Activated naive CD8-positive, alpha-beta T cell treated with anti-CD3 and anti-CD28 coated beads, Interleukin-2, amount 10 ng/mL, durations not matched to agents 7 days and 5 days (primary cell): Measurements from ENCODE around the gene STH. TPM values are rescaled to one million over a fixed set of nuclear protein-coding genes. Genes with fewer than 3 reads are reported as not detected.

Source experiments
- ATAC-seq: fragments of 150-1000 bp; cut with Tn5 transposase; one replicate; pipeline ENCODE4 v1.10.0; 2021; ENCODE audit warnings: low read depth, moderate library complexity
- POLR2A ChIA-PET: fragments of 350-600 bp; sonication (Branson Sonifier 250); formaldehyde crosslinking; loops from one replicate; lab custom pipeline; 2021; ENCODE audit warnings: antibody characterized with exemption; lab: Charles Lee
- DNase-seq: peaks from one replicate; pipeline ENCODE4 v3.0.0; 2021
- H3K27ac Mint-ChIP-seq: one replicate; pipeline ENCODE4 v1.8.0; 2022; ENCODE audit warnings: mild to moderate bottlenecking, mixed read lengths
- H3K27me3 Mint-ChIP-seq: one replicate; pipeline ENCODE4 v1.8.0; 2022; ENCODE audit warnings: mild to moderate bottlenecking, moderate library complexity, mixed read lengths
- H3K36me3 Mint-ChIP-seq: one replicate; pipeline ENCODE4 v1.8.0; 2021; ENCODE audit warnings: mild to moderate bottlenecking, mixed read lengths
- H3K4me1 Mint-ChIP-seq: one replicate; pipeline ENCODE4 v1.8.0; 2021; ENCODE audit warnings: mixed read lengths
- H3K4me3 Mint-ChIP-seq: one replicate; pipeline ENCODE4 v1.8.0; 2022; ENCODE audit warnings: mild to moderate bottlenecking, moderate library complexity, mixed read lengths
- H3K9me3 Mint-ChIP-seq: one replicate; pipeline ENCODE4 v1.8.0; 2021; ENCODE audit warnings: mixed read lengths
- total RNA-seq, 2 experiments: library from RNA; stranded (reverse); gene quantifications; one replicate each; pipeline ENCODE4 v1.2.3, GENCODE V29; 2021

STH gene
- total RNA-seq, 2 experiments from 2014 or later, result not detected

DNA sequence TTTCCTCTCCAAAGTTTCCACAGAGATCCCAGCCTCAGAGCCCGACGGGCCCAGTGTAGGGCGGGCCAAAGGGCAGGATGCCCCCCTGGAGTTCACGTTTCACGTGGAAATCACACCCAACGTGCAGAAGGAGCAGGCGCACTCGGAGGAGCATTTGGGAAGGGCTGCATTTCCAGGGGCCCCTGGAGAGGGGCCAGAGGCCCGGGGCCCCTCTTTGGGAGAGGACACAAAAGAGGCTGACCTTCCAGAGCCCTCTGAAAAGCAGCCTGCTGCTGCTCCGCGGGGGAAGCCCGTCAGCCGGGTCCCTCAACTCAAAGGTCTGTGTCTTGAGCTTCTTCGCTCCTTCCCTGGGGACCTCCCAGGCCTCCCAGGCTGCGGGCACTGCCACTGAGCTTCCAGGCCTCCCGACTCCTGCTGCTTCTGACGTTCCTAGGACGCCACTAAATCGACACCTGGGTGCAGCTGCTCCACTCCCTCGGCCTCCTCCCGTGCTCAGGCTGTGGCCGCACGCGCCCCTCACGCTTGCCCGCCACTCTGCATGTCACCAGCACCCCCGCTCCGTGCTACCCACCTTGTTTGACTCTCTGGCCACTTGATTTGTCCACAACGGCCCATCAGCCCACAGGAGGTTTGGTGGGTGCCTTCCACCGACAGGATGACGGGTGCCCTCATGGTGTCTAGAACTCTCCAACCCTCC is 15.3 kb upstream of the STH start:
- peaks cover 2% of the 10 kb centered on the region for H3K4me1 Mint-ChIP-seq
- no peak for DNase-seq
- POLR2A ChIA-PET, result no interaction called here
- no peak overlapping the region for H3K4me3 Mint-ChIP-seq
- no peak for ATAC-seq
- H3K36me3 Mint-ChIP-seq, result no peaks in the 10 kb centered on the region
- H3K27me3 Mint-ChIP-seq, result peaks cover 3% of the 10 kb centered on the region
- H3K9me3 Mint-ChIP-seq, result no peaks in the 10 kb centered on the region
- no peak overlapping the region for H3K27ac Mint-ChIP-seq

DNA sequence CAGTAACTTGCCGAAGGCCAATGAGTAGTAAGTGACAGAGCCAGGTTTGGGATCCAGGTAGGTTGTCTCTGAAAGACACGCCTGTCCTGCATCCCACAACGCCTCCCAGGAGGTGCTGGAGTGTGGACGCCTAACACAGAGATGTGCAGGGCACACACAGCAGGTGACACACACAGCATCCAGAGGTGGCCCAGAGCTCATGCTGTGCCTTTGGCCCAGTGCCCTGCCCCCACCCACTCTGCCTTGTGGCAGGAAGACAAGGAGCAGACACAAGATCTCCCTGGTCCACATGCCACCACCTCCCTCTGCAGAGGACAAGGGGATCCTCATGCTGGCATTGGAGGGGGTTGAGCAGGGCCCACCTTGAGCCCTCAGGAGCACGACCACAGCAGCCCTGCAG is 14.7 kb upstream of the STH start:
- H3K27ac Mint-ChIP-seq, result no peak overlapping the region
- peaks cover 2% of the 10 kb centered on the region for H3K4me1 Mint-ChIP-seq
- H3K27me3 Mint-ChIP-seq, result peaks cover 3% of the 10 kb centered on the region
- POLR2A ChIA-PET, result no interaction called here
- no peak for DNase-seq
- H3K9me3 Mint-ChIP-seq, result no peaks in the 10 kb centered on the region
- H3K4me3 Mint-ChIP-seq, result no peak overlapping the region
- no peak for ATAC-seq
- H3K36me3 Mint-ChIP-seq, result no peaks in the 10 kb centered on the region

DNA sequence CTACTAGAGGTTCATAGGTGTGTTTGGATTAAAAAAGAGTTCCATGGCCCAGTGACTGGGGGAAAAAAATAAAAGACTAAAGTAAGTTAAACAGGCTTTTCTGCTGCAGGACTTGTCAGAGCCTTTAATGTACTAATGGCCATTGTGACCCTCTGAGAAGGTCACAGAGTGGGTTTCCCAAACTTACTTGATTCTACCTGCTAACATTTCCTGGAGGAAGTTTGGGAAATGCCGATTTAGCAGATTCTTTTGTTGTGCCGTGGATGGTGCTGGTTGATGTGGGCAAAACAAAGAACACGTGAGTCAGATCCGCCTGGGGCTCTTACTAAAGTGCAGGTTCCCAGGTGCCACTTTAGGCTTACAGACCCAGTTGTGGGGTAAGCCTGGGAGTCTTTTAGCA is 13.6 kb upstream of the STH start:
- DNase-seq (no peak), ATAC-seq (no peak)
- no peak overlapping the region for H3K4me3 Mint-ChIP-seq
- POLR2A ChIA-PET, result no interaction called here
- H3K27ac Mint-ChIP-seq, result no peak overlapping the region
- no peaks in the 10 kb centered on the region for H3K9me3 Mint-ChIP-seq
- no peaks in the 10 kb centered on the region for H3K36me3 Mint-ChIP-seq
- H3K27me3 Mint-ChIP-seq, result peaks cover 3% of the 10 kb centered on the region
- H3K4me1 Mint-ChIP-seq, result peaks cover 2% of the 10 kb centered on the region

DNA sequence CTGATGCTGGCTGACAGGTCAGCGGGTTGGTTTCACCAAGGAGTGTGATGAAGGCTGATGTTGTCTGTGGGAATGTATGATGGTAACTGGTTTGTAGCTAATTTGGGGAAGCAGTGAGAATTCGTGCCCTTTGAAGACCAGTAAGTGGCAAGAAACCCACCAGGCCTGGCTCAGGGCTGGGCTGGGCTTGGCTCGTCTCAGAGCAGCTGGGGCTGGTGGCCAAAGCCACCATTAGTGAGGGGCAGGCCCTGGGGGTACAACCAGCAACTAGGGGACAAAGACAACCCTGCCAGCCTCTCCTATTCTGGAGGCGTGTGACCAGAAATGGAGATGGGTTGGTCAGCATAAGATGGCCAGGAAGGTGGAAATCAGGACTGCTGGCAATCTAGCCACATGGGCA is 13.0 kb upstream of the STH start:
- Mint-ChIP-seq H3K36me3 (no peaks in the 10 kb centered on the region), H3K4me3 (no peak overlapping the region), H3K27ac (no peak overlapping the region), H3K4me1 (peaks cover 2% of the 10 kb centered on the region), H3K9me3 (no peaks in the 10 kb centered on the region), H3K27me3 (no peaks in the 10 kb centered on the region)
- ATAC-seq (no peak), DNase-seq (no peak)
- POLR2A ChIA-PET, result no interaction called here

DNA sequence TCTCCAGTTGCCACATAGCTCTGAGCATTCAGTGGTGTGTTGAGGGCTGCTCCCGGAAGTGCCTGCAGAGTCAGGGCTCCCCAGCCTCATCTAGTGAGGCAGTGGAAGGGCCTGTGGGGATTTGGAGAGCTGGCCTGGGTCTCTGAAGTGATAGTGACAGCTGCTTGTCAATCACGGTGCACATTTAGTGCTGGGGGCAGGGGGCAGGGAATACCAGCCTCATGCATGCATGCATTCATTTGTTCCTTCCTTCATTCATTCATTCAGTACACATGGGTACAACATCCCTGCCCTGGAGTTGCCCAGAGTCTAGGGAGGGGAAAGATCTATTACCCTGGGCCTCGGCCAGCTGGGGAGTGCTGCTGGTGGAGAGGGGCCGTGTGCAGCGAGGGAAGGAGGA is 11.3 kb upstream of the STH start:
- H3K9me3 Mint-ChIP-seq, result no peaks in the 10 kb centered on the region
- peaks cover 2% of the 10 kb centered on the region for H3K4me1 Mint-ChIP-seq
- DNase-seq, result no peak
- POLR2A ChIA-PET, result no interaction called here
- no peaks in the 10 kb centered on the region for H3K36me3 Mint-ChIP-seq
- no peak for ATAC-seq
- no peak overlapping the region for H3K4me3 Mint-ChIP-seq
- peaks cover 2% of the 10 kb centered on the region for H3K27me3 Mint-ChIP-seq
- no peak overlapping the region for H3K27ac Mint-ChIP-seq

DNA sequence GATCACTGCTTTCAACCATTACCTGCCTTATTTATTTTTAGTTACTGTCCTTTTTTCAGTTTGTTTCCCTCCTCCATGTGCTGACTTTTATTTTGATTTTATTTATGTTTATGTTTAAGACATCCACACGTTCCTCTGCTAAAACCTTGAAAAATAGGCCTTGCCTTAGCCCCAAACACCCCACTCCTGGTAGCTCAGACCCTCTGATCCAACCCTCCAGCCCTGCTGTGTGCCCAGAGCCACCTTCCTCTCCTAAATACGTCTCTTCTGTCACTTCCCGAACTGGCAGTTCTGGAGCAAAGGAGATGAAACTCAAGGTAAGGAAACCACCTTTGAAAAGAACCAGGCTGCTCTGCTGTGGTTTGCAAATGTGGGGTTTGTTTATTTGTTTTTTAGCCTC is 9.3 kb upstream of the STH start:
- peaks cover 2% of the 10 kb centered on the region for H3K4me1 Mint-ChIP-seq
- H3K9me3 Mint-ChIP-seq, result no peaks in the 10 kb centered on the region
- H3K36me3 Mint-ChIP-seq, result no peaks in the 10 kb centered on the region
- no peak for DNase-seq
- no peak overlapping the region for H3K4me3 Mint-ChIP-seq
- H3K27me3 Mint-ChIP-seq, result peaks cover 2% of the 10 kb centered on the region
- POLR2A ChIA-PET, result no interaction called here
- no peak for ATAC-seq
- no peak overlapping the region for H3K27ac Mint-ChIP-seq

DNA sequence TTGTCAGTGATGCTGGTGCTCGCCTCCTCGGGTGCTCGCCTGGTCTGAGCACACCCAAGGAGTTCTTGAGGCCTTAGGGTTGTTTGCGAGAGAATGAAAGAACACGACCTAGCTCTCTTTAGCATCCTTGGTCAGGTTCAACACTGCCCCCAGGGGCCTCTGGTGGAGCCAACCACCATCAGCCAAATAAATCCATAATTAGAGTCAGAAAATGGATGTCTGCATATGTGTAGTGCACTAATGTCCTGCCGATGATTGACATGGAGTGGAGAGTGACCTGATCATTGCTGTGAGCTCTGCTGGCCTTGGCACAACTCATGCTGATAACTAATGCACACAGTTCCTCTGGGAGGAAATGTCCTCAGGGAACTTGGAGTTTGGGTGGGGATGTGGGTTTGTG is 8.2 kb upstream of the STH start:
- H3K9me3 Mint-ChIP-seq, result no peaks in the 10 kb centered on the region
- no peaks in the 10 kb centered on the region for H3K36me3 Mint-ChIP-seq
- no peak overlapping the region for H3K27ac Mint-ChIP-seq
- H3K27me3 Mint-ChIP-seq, result peaks cover 2% of the 10 kb centered on the region
- no peak for DNase-seq
- ATAC-seq, result no peak
- peaks cover under 1% of the 10 kb centered on the region for H3K4me1 Mint-ChIP-seq
- no peak overlapping the region for H3K4me3 Mint-ChIP-seq
- POLR2A ChIA-PET, result no interaction called here

DNA sequence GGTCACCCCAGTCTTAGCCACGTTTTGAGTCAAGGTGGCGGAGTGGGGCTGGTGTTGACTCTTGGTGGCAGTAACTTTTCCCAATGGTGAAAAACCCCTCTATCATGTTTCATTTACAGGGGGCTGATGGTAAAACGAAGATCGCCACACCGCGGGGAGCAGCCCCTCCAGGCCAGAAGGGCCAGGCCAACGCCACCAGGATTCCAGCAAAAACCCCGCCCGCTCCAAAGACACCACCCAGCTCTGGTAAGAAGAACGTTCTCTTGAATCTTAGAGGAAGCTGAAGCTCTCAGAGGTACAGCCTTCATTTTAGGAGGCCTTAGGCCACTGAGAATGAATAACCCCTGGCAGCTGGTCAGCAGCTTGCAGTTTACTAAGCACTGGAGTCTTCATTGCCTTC is 7.7 kb upstream of the STH start:
- no peaks in the 10 kb centered on the region for H3K9me3 Mint-ChIP-seq
- H3K36me3 Mint-ChIP-seq, result no peaks in the 10 kb centered on the region
- DNase-seq (no peak), ATAC-seq (no peak)
- no peak overlapping the region for H3K4me3 Mint-ChIP-seq
- POLR2A ChIA-PET, result no interaction called here
- H3K27me3 Mint-ChIP-seq, result peaks cover 2% of the 10 kb centered on the region
- H3K4me1 Mint-ChIP-seq, result no peaks in the 10 kb centered on the region
- no peak overlapping the region for H3K27ac Mint-ChIP-seq

DNA sequence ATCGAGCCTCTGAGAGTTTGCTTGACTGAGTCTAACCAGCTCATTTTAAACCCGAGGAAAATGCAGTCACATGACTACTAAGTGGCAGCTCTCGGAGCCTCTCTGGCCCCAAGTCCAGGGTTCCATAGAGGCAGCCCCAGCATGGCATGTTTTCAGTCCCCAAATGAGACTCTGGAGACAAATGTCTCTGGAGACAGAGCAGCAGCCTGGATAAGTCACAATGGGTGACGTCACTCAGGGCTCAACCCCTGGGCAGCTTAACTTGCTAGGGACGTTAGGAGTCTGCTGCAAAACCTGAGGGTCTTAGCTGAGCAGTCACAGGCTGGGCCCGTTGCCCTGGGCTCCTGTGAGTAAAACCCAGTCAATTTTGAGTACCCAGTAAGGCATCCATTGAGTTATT is 6.9 kb upstream of the STH start:
- Mint-ChIP-seq H3K36me3 (no peaks in the 10 kb centered on the region), H3K4me3 (no peak overlapping the region), H3K4me1 (no peaks in the 10 kb centered on the region), H3K27me3 (peaks cover 2% of the 10 kb centered on the region), H3K27ac (no peak overlapping the region), H3K9me3 (no peaks in the 10 kb centered on the region)
- POLR2A ChIA-PET, result no interaction called here
- DNase-seq (no peak), ATAC-seq (no peak)

DNA sequence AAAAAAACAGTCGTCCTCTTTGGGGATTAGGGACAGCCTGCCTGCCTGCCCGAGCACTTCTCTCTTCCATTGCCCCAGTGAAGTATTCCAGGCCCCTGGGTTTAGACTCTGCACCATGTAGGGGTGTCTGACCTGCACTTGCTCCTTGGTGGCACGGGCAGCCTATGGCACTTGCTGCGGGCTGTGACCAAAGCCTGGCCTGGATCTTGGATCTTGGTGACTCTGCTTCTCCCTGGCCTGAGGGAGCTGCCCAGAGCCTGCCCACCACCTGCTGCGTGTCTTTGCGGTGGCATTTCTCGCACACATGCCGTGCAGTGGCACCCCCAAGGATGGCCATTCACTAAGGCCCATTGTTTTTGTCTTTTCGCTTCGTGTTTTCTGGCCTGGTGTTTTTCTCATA is 6.1 kb upstream of the STH start:
- POLR2A ChIA-PET, result interaction anchor here (0.8 kb wide), 1 partner anchor 270 kb away, joined by 3 read pairs; no protein-coding TSS in a partner anchor
- no peak overlapping the region for H3K27ac Mint-ChIP-seq
- no peaks in the 10 kb centered on the region for H3K4me1 Mint-ChIP-seq
- no peak for DNase-seq
- no peaks in the 10 kb centered on the region for H3K36me3 Mint-ChIP-seq
- H3K4me3 Mint-ChIP-seq, result no peak overlapping the region
- H3K9me3 Mint-ChIP-seq, result no peaks in the 10 kb centered on the region
- H3K27me3 Mint-ChIP-seq, result peaks cover 2% of the 10 kb centered on the region
- no peak for ATAC-seq

DNA sequence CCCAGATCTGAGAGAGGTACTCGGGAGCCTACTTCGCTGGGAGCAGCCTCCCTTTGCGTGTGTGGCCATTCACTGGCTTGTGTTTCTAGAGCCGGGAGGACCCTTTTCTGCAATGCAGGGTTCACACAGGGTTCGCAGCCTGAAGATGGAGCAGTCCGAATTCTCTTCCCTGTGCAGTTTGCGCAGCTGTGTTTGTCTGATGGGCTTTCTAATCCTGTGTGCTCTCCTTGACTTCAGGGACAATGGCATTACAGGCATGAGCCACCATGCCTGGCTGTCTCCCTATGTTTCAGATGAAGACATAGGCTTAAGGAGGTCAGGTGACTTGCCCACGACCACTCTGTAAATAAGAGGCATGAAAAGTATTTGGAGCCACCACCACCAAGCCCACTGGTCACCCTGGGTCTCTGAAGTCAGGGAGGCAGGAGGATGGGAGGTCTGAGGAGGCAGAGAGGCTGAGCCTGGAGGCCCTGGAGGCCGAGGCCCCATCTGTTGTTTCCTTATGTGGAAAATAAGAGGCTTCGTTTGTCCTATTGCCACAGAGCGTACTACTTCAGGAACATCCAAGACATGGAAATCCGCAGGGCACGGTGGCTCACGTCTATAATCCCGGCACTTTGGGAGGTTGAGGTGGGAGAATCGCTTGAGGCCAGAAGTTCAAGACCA is 5.0 kb upstream of the STH start:
- peaks cover 2% of the 10 kb centered on the region for H3K27me3 Mint-ChIP-seq
- POLR2A ChIA-PET, result no interaction called here

DNA sequence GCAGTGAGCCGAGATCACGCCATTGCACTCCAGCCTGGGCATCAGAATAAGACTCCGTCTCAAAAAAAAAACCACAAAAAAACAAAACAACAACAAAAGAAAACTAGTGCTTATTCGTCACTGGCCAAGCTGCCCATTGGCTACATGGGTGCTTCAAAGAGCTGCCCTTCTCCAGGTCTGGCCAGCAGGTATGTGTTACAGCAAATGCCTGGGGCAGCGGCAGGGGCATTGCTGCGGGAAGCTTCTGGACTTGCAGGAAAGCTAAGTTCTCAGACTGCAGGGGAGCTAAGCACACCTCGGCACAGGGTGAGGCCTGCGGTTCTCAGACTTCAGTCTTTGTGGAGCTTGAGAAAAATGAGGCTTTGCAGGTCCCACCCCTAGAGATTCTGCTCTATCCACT is 4.1 kb upstream of the STH start:
- POLR2A ChIA-PET, result interaction anchor here (0.5 kb wide), 1 partner anchor 22 kb away, joined by 3 read pairs; no protein-coding TSS in a partner anchor
- Mint-ChIP-seq H3K4me3 (no peak overlapping the region), H3K27ac (no peak overlapping the region), H3K4me1 (no peaks in the 10 kb centered on the region), H3K9me3 (no peaks in the 10 kb centered on the region), H3K36me3 (no peaks in the 10 kb centered on the region), H3K27me3 (peaks cover 2% of the 10 kb centered on the region)
- no peak for ATAC-seq
- no peak for DNase-seq

More for the DNA sequence above, 5.0 kb upstream of the STH start:
- Mint-ChIP-seq H3K27ac (no peak overlapping the region), H3K9me3 (no peaks in the 10 kb centered on the region), H3K4me3 (no peak overlapping the region), H3K36me3 (no peaks in the 10 kb centered on the region), H3K4me1 (no peaks in the 10 kb centered on the region)
- ATAC-seq (no peak), DNase-seq (no peak)

DNA sequence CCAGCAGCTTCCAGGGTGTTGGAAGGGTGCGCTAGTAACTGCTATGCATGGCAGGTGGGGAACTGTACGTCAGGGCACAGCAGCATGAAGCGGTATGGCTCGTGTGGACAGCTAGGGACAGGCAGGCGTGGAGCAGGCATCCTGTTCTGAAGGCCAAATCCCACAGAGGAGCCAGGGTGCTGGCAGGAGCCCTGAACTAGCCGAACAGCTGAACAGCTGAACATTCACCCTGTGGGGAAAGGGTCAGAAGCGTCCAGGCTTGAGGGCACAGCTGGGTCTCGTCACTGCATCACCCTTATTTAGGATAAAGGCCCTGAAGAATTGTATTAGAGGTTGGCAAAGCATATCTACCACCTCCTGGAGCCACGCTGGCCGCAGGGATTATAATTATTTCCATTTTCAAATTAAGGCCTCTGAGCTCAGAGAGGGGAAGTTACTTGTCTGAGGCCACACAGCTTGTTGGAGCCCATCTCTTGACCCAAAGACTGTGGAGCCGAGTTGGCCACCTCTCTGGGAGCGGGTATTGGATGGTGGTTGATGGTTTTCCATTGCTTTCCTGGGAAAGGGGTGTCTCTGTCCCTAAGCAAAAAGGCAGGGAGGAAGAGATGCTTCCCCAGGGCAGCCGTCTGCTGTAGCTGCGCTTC is 3.3 kb upstream of the STH start:
- Mint-ChIP-seq H3K4me1 (no peaks in the 10 kb centered on the region), H3K4me3 (no peak overlapping the region), H3K36me3 (no peaks in the 10 kb centered on the region), H3K27ac (no peak overlapping the region), H3K9me3 (no peaks in the 10 kb centered on the region), H3K27me3 (peaks cover 2% of the 10 kb centered on the region)
- POLR2A ChIA-PET, result interaction anchor here (0.5 kb wide), 1 partner anchor 21 kb away, joined by 3 read pairs; no protein-coding TSS in a partner anchor
- ATAC-seq (no peak), DNase-seq (no peak)
